Naive thymus-derived CD4-positive, alpha-beta T cell (primary cell): ENCODE data around the gene GBX1. TPM values are rescaled to one million over a fixed set of nuclear protein-coding genes. Genes with fewer than 3 reads are reported as not detected.

Experiments used
- polyA plus RNA-seq, 2 donors: library from polyadenylated mRNA; unstranded; fragments of 300-500 nt; fragmentation: Illumina TruSeq; gene quantifications; one replicate each; pipeline ENCODE4 v1.2.3, GENCODE V29; 2021
- total RNA-seq, 6 experiments: library from RNA in 5 of 6; stranded (reverse) in 5 of 6; gene quantifications; 1 replicate in 5 of 6; 2 replicates in 1 of 6; pipeline ENCODE4 v1.2.3 and lab custom pipeline; 2021 to 2026

GBX1 gene
- total and polyA plus RNA-seq, 7 experiments from 2014 or later: not detected

Other genes with a start within 250 kb of the GBX1 start
- gene KCNH2, start 189.4 kb downstream of the GBX1 start, total RNA-seq: 1 to 10 TPM in 4 of 5 experiments, under 1 TPM in 1; 0.56 to 4.9 (median 3.2) TPM
- 1 to 10 TPM; 3.0 to 5.2 TPM for gene KCNH2, start 189.4 kb downstream of the GBX1 start, polyA plus RNA-seq
- gene NOS3, start 176.7 kb downstream of the GBX1 start, total RNA-seq: 10 to 100 TPM in 1 of 5 experiments, 1 to 10 TPM in 4; 2.8 to 19.1 (median 7.9) TPM
- gene NOS3, start 176.7 kb downstream of the GBX1 start, polyA plus RNA-seq: 10 to 100 TPM in 1 of 2 donors, 1 to 10 TPM in 1; 4.6 to 12.7 TPM
- gene ATG9B, start 143.2 kb downstream of the GBX1 start, total RNA-seq: 10 to 100 TPM; 11.3 to 46.6 (median 20.9) TPM
- gene ATG9B, start 143.2 kb downstream of the GBX1 start, polyA plus RNA-seq: 10 to 100 TPM; 27.0 to 49.4 TPM
- gene ABCB8, start 139.2 kb downstream of the GBX1 start, total RNA-seq: 10 to 100 TPM; 59.7 to 88.0 (median 76.6) TPM
- gene ABCB8, start 139.2 kb downstream of the GBX1 start, polyA plus RNA-seq: 10 to 100 TPM; 13.8 to 18.6 TPM
- 10 to 100 TPM in 4 of 5 experiments, 1 to 10 TPM in 1; 6.7 to 17.7 (median 13.7) TPM for gene ASIC3, start 119.2 kb downstream of the GBX1 start, total RNA-seq
- not detected for gene ASIC3, start 119.2 kb downstream of the GBX1 start, polyA plus RNA-seq
- gene CDK5, start 109.8 kb downstream of the GBX1 start, total RNA-seq: 10 to 100 TPM in 1 of 5 experiments, 1 to 10 TPM in 4; 4.2 to 20.2 (median 5.6) TPM
- 1 to 10 TPM; 7.7 to 9.1 TPM for gene CDK5, start 109.8 kb downstream of the GBX1 start, polyA plus RNA-seq
- gene SLC4A2, start 108.1 kb downstream of the GBX1 start, total RNA-seq: 100 to 1,000 TPM in 1 of 5 experiments, 10 to 100 TPM in 4; 38.7 to 125 (median 65.9) TPM
- 10 to 100 TPM in 1 of 2 donors, 1 to 10 TPM in 1; 7.9 to 12.1 TPM for gene SLC4A2, start 108.1 kb downstream of the GBX1 start, polyA plus RNA-seq
- gene FASTK, start 86.9 kb downstream of the GBX1 start, total RNA-seq: 100 to 1,000 TPM in 3 of 5 experiments, 10 to 100 TPM in 2; 94.1 to 136 (median 101) TPM
- gene FASTK, start 86.9 kb downstream of the GBX1 start, polyA plus RNA-seq: 10 to 100 TPM; 49.6 to 69.4 TPM
- 10 to 100 TPM; 39.5 to 61.2 (median 42.2) TPM for gene TMUB1, start 84.2 kb downstream of the GBX1 start, total RNA-seq
- gene TMUB1, start 84.2 kb downstream of the GBX1 start, polyA plus RNA-seq: 10 to 100 TPM; 36.0 to 53.6 TPM
- gene AGAP3, start 81.2 kb downstream of the GBX1 start, total RNA-seq: 10 to 100 TPM; 27.4 to 70.6 (median 37.2) TPM
- 1 to 10 TPM; 6.0 to 6.5 TPM for gene AGAP3, start 81.2 kb downstream of the GBX1 start, polyA plus RNA-seq
- not detected for gene ASB10, start 19.6 kb upstream of the GBX1 start, total RNA-seq
- gene ASB10, start 19.6 kb upstream of the GBX1 start, polyA plus RNA-seq: not detected
- gene H2BK1, start 42.8 kb upstream of the GBX1 start, total RNA-seq: 1 to 10 TPM; 1.8 to 6.4 (median 1.9) TPM
- gene H2BK1, start 42.8 kb upstream of the GBX1 start, polyA plus RNA-seq: not detected
- 10 to 100 TPM; 17.2 to 37.8 (median 27.7) TPM for gene ABCF2, start 59.5 kb upstream of the GBX1 start, total RNA-seq
- 10 to 100 TPM; 27.1 to 47.5 TPM for gene ABCF2, start 59.5 kb upstream of the GBX1 start, polyA plus RNA-seq
- gene CHPF2, start 64.8 kb upstream of the GBX1 start, total RNA-seq: 10 to 100 TPM; 32.3 to 45.8 (median 42.8) TPM
- gene CHPF2, start 64.8 kb upstream of the GBX1 start, polyA plus RNA-seq: 10 to 100 TPM; 17.4 to 27.3 TPM
- gene SMARCD3, start 81.0 kb upstream of the GBX1 start, total RNA-seq: 10 to 100 TPM in 2 of 5 experiments, 1 to 10 TPM in 3; 3.8 to 45.5 (median 5.1) TPM
- gene SMARCD3, start 81.0 kb upstream of the GBX1 start, polyA plus RNA-seq: 1 to 10 TPM; 4.0 to 8.9 TPM
- gene NUB1, start 174.1 kb upstream of the GBX1 start, total RNA-seq: 100 to 1,000 TPM in 2 of 5 experiments, 10 to 100 TPM in 3; 75.1 to 116 (median 82.0) TPM
- 10 to 100 TPM; 58.1 to 68.6 TPM for gene NUB1, start 174.1 kb upstream of the GBX1 start, polyA plus RNA-seq
- 1 to 10 TPM in 2 of 5 experiments, not detected in 3; 1.6 to 9.7 TPM for gene WDR86, start 242.3 kb upstream of the GBX1 start, total RNA-seq
- 1 to 10 TPM in 1 of 2 donors, under 1 TPM in 1; 0.24 to 3.1 TPM for gene WDR86, start 242.3 kb upstream of the GBX1 start, polyA plus RNA-seq